Ishikawa (cell line): ENCODE data around the gene WNT10A.
A peak's percentile ranks its signal among the peaks of the same experiment; 100 is the strongest.

Experiments used
- CEBPB ChIP-seq: IDR thresholded peaks from 2 replicates; pipeline ENCODE4 v1.6.1; 2012
- EP300 ChIP-seq: IDR thresholded peaks from 2 replicates; pipeline ENCODE4 v1.6.1; 2012; ENCODE audit warnings: borderline replicate concordance
- MAX ChIP-seq: IDR thresholded peaks from 2 replicates; pipeline ENCODE4 v1.6.1; 2012
- NFIC ChIP-seq: IDR thresholded peaks from 2 replicates; pipeline ENCODE4 v1.6.1; 2012
- TAF1 ChIP-seq: IDR thresholded peaks from 2 replicates; pipeline ENCODE4 v1.6.1; 2012; ENCODE audit warnings: low read depth, mild to moderate bottlenecking
- TCF12 ChIP-seq: IDR thresholded peaks from 2 replicates; pipeline ENCODE4 v1.6.1; 2012; ENCODE audit warnings: low read depth
- USF1 ChIP-seq: IDR thresholded peaks from 2 replicates; pipeline ENCODE4 v1.6.1; 2012
- YY1 ChIP-seq: IDR thresholded peaks from 2 replicates; pipeline ENCODE4 v1.6.1; 2012; ENCODE audit warnings: low read depth

DNA sequence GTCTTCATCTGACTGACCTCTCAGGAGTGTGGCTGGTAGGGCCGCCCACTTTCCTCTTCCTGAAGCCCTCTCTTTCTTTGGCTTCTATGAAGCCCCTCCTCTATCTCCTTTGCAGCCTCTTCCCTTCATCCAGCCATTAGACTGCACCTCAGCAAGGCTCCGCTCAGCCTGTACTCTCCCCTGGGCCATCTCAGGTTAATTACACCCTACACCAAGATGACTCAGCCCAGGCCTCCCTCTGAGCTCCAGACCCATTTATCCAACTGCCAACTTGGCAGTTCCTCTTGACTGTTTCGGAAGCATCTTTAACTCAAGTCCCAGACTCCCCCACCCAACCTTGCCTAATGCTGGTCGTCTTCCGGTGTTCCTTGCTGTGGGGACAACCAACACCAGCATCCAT lies 26.9 kb upstream of the WNT10A start:
- TF ChIP-seq TCF12 (peak; percentile 72), CEBPB (peak; percentile 39; the same call in 1 of the 2 replicates), EP300 (peak; percentile 65), TAF1 (no peak), YY1 (0 out of 2 replicates have a peak, but pooled peaks have one; percentile 43), NFIC (peak; percentile 73), USF1 (no peak), MAX (no peak)
